NCI-H748 (cell line): ENCODE measurements around the gene NOTCH1.

Source experiments
- DNase-seq: peaks from one replicate; lab custom pipeline; 2025; ENCODE audit not compliant: unreplicated experiment; lab: John Stamatoyannopoulos, UW

The NOTCH1 gene

GRCh38 chr9:136470356-136470755, 75.5 kb downstream of the NOTCH1 start:
- no peak for DNase-seq

- DNase-seq = no peak
Measured at GRCh38 chr9:136467766-136468165, 78.1 kb downstream of the NOTCH1 start.

- DNase-seq = no peak
Measured at GRCh38 chr9:136466155-136466541, 79.7 kb downstream of the NOTCH1 start.

GRCh38 chr9:136465500-136466154, 80.2 kb downstream of the NOTCH1 start:
- no peak for DNase-seq

- no peak for DNase-seq
Measured at GRCh38 chr9:136464241-136464640, 81.6 kb downstream of the NOTCH1 start.

- DNase-seq = no peak
Measured at GRCh38 chr9:136463578-136463977, 82.3 kb downstream of the NOTCH1 start.

- no peak for DNase-seq
Measured at GRCh38 chr9:136462664-136463063, 83.2 kb downstream of the NOTCH1 start.

- no peak for DNase-seq
Measured at GRCh38 chr9:136460772-136461325, 85.0 kb downstream of the NOTCH1 start.

- DNase-seq = no peak
Measured at GRCh38 chr9:136459425-136459824, 86.4 kb downstream of the NOTCH1 start.

GRCh38 chr9:136457326-136457725, 88.5 kb downstream of the NOTCH1 start:
- DNase-seq = no peak

GRCh38 chr9:136456258-136456657, 89.6 kb downstream of the NOTCH1 start:
- DNase-seq = no peak

- no peak for DNase-seq
Measured at GRCh38 chr9:136455043-136456002, 90.5 kb downstream of the NOTCH1 start.

GRCh38 chr9:136454026-136454796, 91.6 kb downstream of the NOTCH1 start:
- DNase-seq = no peak

GRCh38 chr9:136453326-136453725, 92.5 kb downstream of the NOTCH1 start:
- no peak for DNase-seq

GRCh38 chr9:136451221-136451877, 94.5 kb downstream of the NOTCH1 start:
- no peak for DNase-seq

GRCh38 chr9:136448655-136449054, 97.2 kb downstream of the NOTCH1 start:
- DNase-seq = no peak

GRCh38 chr9:136447173-136447778, 98.6 kb downstream of the NOTCH1 start:
- no peak for DNase-seq

GRCh38 chr9:136445799-136446198, 100.0 kb downstream of the NOTCH1 start:
- no peak for DNase-seq
